ENCODE data around the gene KRTAP10-5. TPM values are rescaled to one million over a fixed set of nuclear protein-coding genes. Genes with fewer than 3 reads are reported as not detected.

KRTAP10-5 gene
- total RNA-seq, 1 experiment from 2014 or later, result not detected

- H3K36me3 ChIP-seq (ENCODE audit: control insufficient read depth in 1 of 2, insufficient read depth in 2 of 2, low read length in 2 of 2), result no peaks in the 10 kb centered on the region
- DNase-seq (ENCODE audit: low read depth, low spot score) (no peak), ATAC-seq (no peak)
- no peak for TF ChIP-seq REST (IDR thresholded peaks at IDR 0.05; ENCODE audit: low read depth)
- TF ChIP-seq EZH2 (IDR thresholded peaks at IDR 0.05), result no peak
- TF ChIP-seq JUND (IDR thresholded peaks at IDR 0.05), result no peak
- TF ChIP-seq RAD21 (IDR thresholded peaks at IDR 0.05; ENCODE audit: low read depth), result no peak
- TF ChIP-seq CEBPB (IDR thresholded peaks at IDR 0.05; ENCODE audit: low read depth), result no peak
- no peak for TF ChIP-seq CTCF (IDR thresholded peaks at IDR 0.05 in 2 of 3, conservative IDR thresholded peaks at IDR 0.05 in 1 of 3; ENCODE audit: borderline replicate concordance in 1 of 3, insufficient read depth in 1 of 3, low read depth in 2 of 3, low read length in 2 of 3)
- no TSS peak for BruUV-seq (replicated peaks)
- no peaks in the 10 kb centered on the region for H4K20me1 ChIP-seq (ENCODE audit: insufficient read depth)
- no peak overlapping the region for H3K9ac ChIP-seq (ENCODE audit: low read length)
- no peak overlapping the region for H3K27ac ChIP-seq (ENCODE audit: low read depth, low read length)
- no peaks in the 10 kb centered on the region for H3K4me1 ChIP-seq (ENCODE audit: control insufficient read depth in 1 of 2, insufficient read depth in 2 of 2, low read length in 2 of 2)
- no peaks in the 10 kb centered on the region for H3K79me2 ChIP-seq (ENCODE audit: insufficient read depth, low read length)
- H3K4me3 ChIP-seq (replicated peaks in 1 of 2; ENCODE audit: low read depth in 1 of 2, low read length in 2 of 2), result no peak overlapping the region
- intact Hi-C loops (cut with micrococcal nuclease), result no loop called here
- no peak overlapping the region for H2AFZ ChIP-seq (ENCODE audit: low read depth, low read length, poor library complexity, severe bottlenecking)
- no peaks in the 10 kb centered on the region for H3K9me2 ChIP-seq (ENCODE audit: insufficient read depth)
- no peaks in the 10 kb centered on the region for H3K9me3 ChIP-seq (ENCODE audit: control insufficient read depth in 1 of 2, insufficient read depth in 1 of 2, low read depth in 1 of 2, low read length in 2 of 2)
- ChIA-PET RAD21 (ENCODE audit: low non-redundant PET in 1 of 2, low total read pairs in 2 of 2, uncharacterized antibody in 2 of 2, unreplicated experiment in 2 of 2) (no interaction called here), POLR2A (no interaction called here), CTCF (interaction anchor here (1.2 kb wide), 1 partner anchor 210 kb away, joined by 3 read pairs; no protein-coding TSS in a partner anchor)
- no peak overlapping the region for H3K4me2 ChIP-seq (ENCODE audit: low read length)
- no peaks in the 10 kb centered on the region for H3K27me3 ChIP-seq (ENCODE audit: insufficient read depth, low read length)
Observed at GRCh38 chr21:44532712-44533111, 47.7 kb downstream of the KRTAP10-5 start.
